Common myeloid progenitor, CD34-positive (primary cell): ENCODE results near the gene PLEKHA7.
A peak's percentile ranks its signal among the peaks of the same experiment; 100 is the strongest.

Experiments used
- CTCF ChIA-PET: fragments of 350-600 bp; sonication (Branson Sonifier 250); formaldehyde crosslinking; loops from one replicate; lab custom pipeline; 2021; ENCODE audit warnings: antibody characterized with exemption; lab: Charles Lee
- POLR2A ChIA-PET: fragments of 350-600 bp; sonication (Branson Sonifier 250); formaldehyde crosslinking; loops from one replicate; lab custom pipeline; 2021; ENCODE audit warnings: antibody characterized with exemption; lab: Charles Lee
- DNase-seq, 3 donors: peaks; one replicate each; pipeline versions ENCODE4 v3.0.0 to v3.0.0-alpha.2; 2013
- H3K27ac ChIP-seq, 2 experiments: 1 replicate in 1 of 2; 2 replicates in 1 of 2; pipeline ENCODE4 v1.7.0; 2013; ENCODE audit warnings: inconsistent platforms in 2 of 2, low read length in 2 of 2, mild to moderate bottlenecking in 2 of 2, low read depth in 1 of 2, moderate library complexity in 1 of 2; ENCODE audit not compliant: severe bottlenecking in 2 of 2, insufficient read depth in 1 of 2, poor library complexity in 1 of 2
- H3K27me3 ChIP-seq, 5 experiments: replicated peaks in 2 of 5; 1 replicate in 3 of 5; 2 replicates in 2 of 5; pipeline versions ENCODE4 v1.6.1 to v1.7.0; 2013; ENCODE audit warnings: low read length in 4 of 5, mild to moderate bottlenecking in 2 of 5, moderate library complexity in 2 of 5, inconsistent platforms in 1 of 5; ENCODE audit not compliant: insufficient read depth in 5 of 5, control insufficient read depth in 4 of 5
- H3K36me3 ChIP-seq, 4 experiments: 1 replicate in 2 of 4; 2 replicates in 2 of 4; pipeline versions ENCODE4 v1.6.1 to v1.7.0; 2013; ENCODE audit warnings: low read length in 3 of 4, control low read depth in 1 of 4, mild to moderate bottlenecking in 1 of 4; ENCODE audit not compliant: control insufficient read depth in 4 of 4, insufficient read depth in 4 of 4
- H3K4me1 ChIP-seq, 4 experiments: 1 replicate in 3 of 4; 2 replicates in 1 of 4; pipeline versions ENCODE4 v1.6.1 to v1.7.1; 2013; ENCODE audit warnings: low read length in 3 of 4, mild to moderate bottlenecking in 3 of 4, control low read depth in 1 of 4, inconsistent platforms in 1 of 4, moderate library complexity in 1 of 4; ENCODE audit not compliant: control insufficient read depth in 4 of 4, insufficient read depth in 4 of 4; ENCODE audit errors: control extremely low read depth in 1 of 4
- H3K4me3 ChIP-seq, 7 experiments: 1 replicate in 4 of 7; 2 replicates in 3 of 7; pipeline versions ENCODE4 v1.5.1 to v1.7.0; 2013; ENCODE audit warnings: mild to moderate bottlenecking in 7 of 7, low read length in 6 of 7, moderate library complexity in 6 of 7, inconsistent platforms in 2 of 7, low read depth in 2 of 7, control low read depth in 1 of 7; ENCODE audit not compliant: insufficient read depth in 4 of 7, control insufficient read depth in 1 of 7; ENCODE audit errors: extremely low read depth in 1 of 7
- H3K9me3 ChIP-seq, 5 experiments: 1 replicate in 4 of 5; 2 replicates in 1 of 5; pipeline versions ENCODE4 v1.6.1 to v1.7.1; 2013; ENCODE audit warnings: low read length in 4 of 5, mild to moderate bottlenecking in 2 of 5, inconsistent platforms in 1 of 5, low read depth in 1 of 5, moderate library complexity in 1 of 5; ENCODE audit not compliant: control insufficient read depth in 4 of 5, insufficient read depth in 2 of 5; ENCODE audit errors: control extremely low read depth in 1 of 5
- WGBS: methylation state at CpG from one replicate; pipeline ENCODE4 v1.1.5; 2013; ENCODE audit not compliant: insufficient coverage; 5-methylcytosine and 5-hydroxymethylcytosine counted together

PLEKHA7 gene

GRCh38 chr11:16979703-16980622, 34.3 kb downstream of the PLEKHA7 start:
- WGBS, result 97% methylated on average over 8 of the region's 8 CpGs
- Histone ChIP-seq H3K27me3 (no peaks in the 10 kb centered on the region), H3K4me1 (peaks cover 0 to 4% (median 1%) of the 10 kb centered on the region in 4 experiments), H3K9me3 (no peaks in the 10 kb centered on the region), H3K27ac (no peak overlapping the region), H3K4me3 (no peak overlapping the region), H3K36me3 (no peaks in the 10 kb centered on the region)
- CTCF ChIA-PET, result no interaction called here
- no peak for DNase-seq
- POLR2A ChIA-PET, result no interaction called here

DNA sequence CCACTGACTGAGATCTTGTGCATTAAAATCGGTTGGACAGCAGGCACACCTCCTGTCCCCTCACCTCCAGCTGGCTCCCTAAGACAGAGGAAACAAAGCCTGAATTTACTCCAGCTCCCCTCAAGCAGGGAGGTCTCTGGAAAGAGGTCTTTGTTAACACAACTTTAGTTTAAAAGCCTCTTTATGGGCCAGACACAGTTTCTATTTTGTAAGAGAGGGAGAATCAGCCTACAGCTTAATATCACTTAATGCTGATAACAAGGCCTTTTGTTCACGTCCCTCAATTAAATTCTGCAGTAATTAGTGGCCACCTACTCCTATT, 36.3 kb downstream of the PLEKHA7 start:
- no peaks in the 10 kb centered on the region for H3K36me3 ChIP-seq
- peaks cover 0 to 8% (median 2%) of the 10 kb centered on the region in 4 experiments for H3K4me1 ChIP-seq
- WGBS, result 80% methylated on average over 1 of the region's 2 CpGs
- no peak for DNase-seq
- ChIA-PET CTCF (interaction anchor here (0.9 kb wide), 1 partner anchor 17 kb away, joined by 3 read pairs; no protein-coding TSS in a partner anchor), POLR2A (no interaction called here)
- H3K4me3 ChIP-seq, result no peak overlapping the region
- no peaks in the 10 kb centered on the region for H3K9me3 ChIP-seq
- no peaks in the 10 kb centered on the region for H3K27me3 ChIP-seq
- H3K27ac ChIP-seq, result no peak overlapping the region

- no peak for DNase-seq
- peaks cover 0 to 8% (median 2%) of the 10 kb centered on the region in 4 experiments for H3K4me1 ChIP-seq
- WGBS, result 94% methylated on average over 6 of the region's 7 CpGs
- CTCF ChIA-PET, result interaction anchor here (0.9 to 1.2 kb wide), 2 partner anchors 17 to 86 kb away, joined by 3 to 4 read pairs; no protein-coding TSS in a partner anchor
- no peak overlapping the region for H3K4me3 ChIP-seq
- POLR2A ChIA-PET, result no interaction called here
- no peak overlapping the region for H3K27ac ChIP-seq
- no peaks in the 10 kb centered on the region for H3K36me3 ChIP-seq
- no peaks in the 10 kb centered on the region for H3K9me3 ChIP-seq
- no peaks in the 10 kb centered on the region for H3K27me3 ChIP-seq
Measured at GRCh38 chr11:16977136-16977993, 36.8 kb downstream of the PLEKHA7 start.

DNA sequence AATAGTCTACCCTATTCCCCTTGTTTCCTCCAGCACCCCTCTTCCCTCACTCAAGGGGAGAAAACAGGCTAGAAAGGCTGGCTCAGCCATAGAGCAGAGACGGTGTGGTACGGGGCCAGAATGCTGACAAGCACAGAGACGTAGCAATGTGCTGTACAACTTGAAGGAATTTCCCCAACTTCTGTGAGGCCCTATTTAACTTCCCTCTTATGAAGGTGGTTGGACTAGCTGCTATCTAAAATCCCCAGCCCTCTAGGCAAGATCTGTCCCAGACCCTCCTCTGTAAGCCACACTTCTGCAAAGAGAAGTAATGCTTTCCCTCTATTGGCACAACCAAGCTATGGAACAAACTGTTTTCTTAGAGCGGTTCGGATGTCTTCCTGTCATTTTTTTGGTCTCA, 37.8 kb downstream of the PLEKHA7 start:
- H3K27ac ChIP-seq, result no peak overlapping the region
- H3K27me3 ChIP-seq, result no peaks in the 10 kb centered on the region
- peak; percentile 22 to 77 (median 70) for DNase-seq
- H3K9me3 ChIP-seq, result no peaks in the 10 kb centered on the region
- no peaks in the 10 kb centered on the region for H3K36me3 ChIP-seq
- 66% methylated on average over 5 of the region's 5 CpGs for WGBS
- ChIA-PET POLR2A (no interaction called here), CTCF (interaction anchor here (0.6 to 1.2 kb wide), 3 partner anchors 12 to 92 kb away, joined by 3 to 4 read pairs (median 4); no protein-coding TSS in a partner anchor)
- peaks cover 0 to 8% (median 2%) of the 10 kb centered on the region in 4 experiments for H3K4me1 ChIP-seq
- H3K4me3 ChIP-seq, result no peak overlapping the region

GRCh38 chr11:16975906-16976305, 38.3 kb downstream of the PLEKHA7 start:
- no peaks in the 10 kb centered on the region for H3K27me3 ChIP-seq
- 100% methylated on average over 1 of the region's 1 CpG for WGBS
- POLR2A ChIA-PET, result no interaction called here
- H3K4me1 ChIP-seq, result peaks cover 0 to 8% (median 2%) of the 10 kb centered on the region in 4 experiments
- no peaks in the 10 kb centered on the region for H3K9me3 ChIP-seq
- H3K36me3 ChIP-seq, result no peaks in the 10 kb centered on the region
- CTCF ChIA-PET, result interaction anchor here (0.6 to 1.2 kb wide), 4 partner anchors 13 to 92 kb away, joined by 3 to 4 read pairs (median 4); no protein-coding TSS in a partner anchor
- no peak for DNase-seq
- no peak overlapping the region for H3K4me3 ChIP-seq
- no peak overlapping the region for H3K27ac ChIP-seq

DNA sequence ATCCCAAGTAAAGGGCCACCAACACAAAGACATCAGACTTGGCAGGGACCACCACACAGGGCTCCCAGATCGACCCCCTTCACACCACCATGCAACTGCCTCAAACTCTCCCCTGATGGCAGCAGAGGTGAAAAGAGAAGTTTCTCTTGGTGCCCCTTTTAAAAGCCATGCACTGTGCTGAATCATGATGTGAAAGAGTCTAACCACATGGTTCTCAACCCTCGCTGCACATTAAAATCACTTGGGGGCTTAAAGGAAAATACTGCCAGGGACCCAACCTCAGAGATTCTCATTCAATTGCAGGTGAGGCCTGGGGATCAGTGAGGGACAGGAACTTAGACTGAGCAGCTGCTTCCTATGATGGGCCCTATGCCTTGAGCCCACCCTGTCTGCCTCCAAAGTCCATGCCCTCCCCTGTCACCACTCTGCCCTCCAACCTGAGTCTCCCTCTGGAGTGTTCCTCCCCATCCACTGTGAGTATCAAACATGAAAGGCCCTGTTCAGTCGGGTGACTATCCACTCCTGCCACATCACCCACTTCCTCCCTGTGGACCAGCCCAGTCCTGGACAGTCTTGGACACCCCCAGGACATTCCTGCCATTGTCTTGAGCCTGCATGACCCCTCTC, 40.8 kb downstream of the PLEKHA7 start:
- no peaks in the 10 kb centered on the region for H3K9me3 ChIP-seq
- ChIA-PET CTCF (interaction anchor here (2.7 kb wide), 1 partner anchor 90 kb away, joined by 7 read pairs; no protein-coding TSS in a partner anchor), POLR2A (no interaction called here)
- peak in 2 of 3 donors; percentile 45 to 56 for DNase-seq
- peaks cover 0 to 3% (median 0%) of the 10 kb centered on the region in 5 experiments for H3K27me3 ChIP-seq
- no peak overlapping the region for H3K4me3 ChIP-seq
- no peak overlapping the region for H3K27ac ChIP-seq
- H3K36me3 ChIP-seq, result no peaks in the 10 kb centered on the region
- peaks cover 0 to 8% (median 2%) of the 10 kb centered on the region in 4 experiments for H3K4me1 ChIP-seq
- 50% methylated on average over 2 of the region's 3 CpGs for WGBS
